HL-60 (cell line): ENCODE measurements around the gene SLC17A5.

ENCODE experiments used
- DNase-seq, 2 experiments: peaks; one replicate each; pipeline ENCODE4 v3.0.0-alpha.2; 2010 to 2020; ENCODE audit warnings: low read depth in 1 of 2, low spot score in 1 of 2
- H3K27ac ChIP-seq: fragments of 250-450 bp; sonication (Bioruptor Pico); replicated peaks from 2 replicates; pipeline ENCODE4 v1.5.1; 2020; ENCODE audit warnings: mild to moderate bottlenecking, moderate library complexity
- H3K27me3 ChIP-seq: fragments of 250-450 bp; sonication (Bioruptor Pico); 2 replicates; pipeline ENCODE4 v1.5.1; 2021; ENCODE audit warnings: mild to moderate bottlenecking, moderate library complexity; ENCODE audit not compliant: insufficient read depth, poor library complexity, severe bottlenecking
- H3K4me3 ChIP-seq: replicated peaks from 2 replicates; pipeline ENCODE4 v1.5.1; 2011; ENCODE audit warnings: mild to moderate bottlenecking, control low read depth, low read length; ENCODE audit not compliant: insufficient read depth
- CTCF ChIP-seq: IDR thresholded peaks from one replicate; pipeline ENCODE4 v1.5.1; 2011; ENCODE audit warnings: low read length, control low read depth, inconsistent platforms; ENCODE audit not compliant: insufficient read depth
- GABPA ChIP-seq: IDR thresholded peaks from 2 replicates; pipeline ENCODE4 v1.6.1; 2012; ENCODE audit warnings: low read depth
- POLR2AphosphoS5 ChIP-seq: IDR thresholded peaks from 2 replicates; pipeline ENCODE4 v1.6.1; 2012; ENCODE audit warnings: low read depth
- SPI1 ChIP-seq: IDR thresholded peaks from 2 replicates; pipeline ENCODE4 v1.6.1; 2012; ENCODE audit warnings: low read depth, mild to moderate bottlenecking, borderline replicate concordance
- TF ChIP-seq, protein P1 (sequence below): IDR thresholded peaks from 2 replicates; pipeline ENCODE4 v1.6.1; 2012; ENCODE audit warnings: low read depth; ENCODE audit not compliant: insufficient replicate concordance

SLC17A5 gene

DNA sequence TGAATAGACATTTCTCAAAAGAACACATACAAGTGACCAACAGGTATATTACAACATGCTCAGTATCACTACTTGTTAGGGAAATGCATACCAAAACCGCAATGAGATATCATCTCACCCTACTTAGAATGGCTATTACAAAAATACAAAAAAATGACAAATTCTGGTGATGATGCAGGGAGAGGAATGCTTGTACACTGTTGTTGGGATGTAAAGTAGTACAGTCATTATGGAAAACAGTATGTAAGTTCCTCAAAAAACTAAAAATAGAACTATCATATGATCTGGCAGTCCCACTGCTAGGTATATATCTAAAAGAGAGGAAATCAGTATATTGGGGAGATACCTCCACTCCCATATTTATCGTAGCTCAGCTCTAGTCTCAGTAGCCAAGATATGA, 10.9 kb upstream of the SLC17A5 start:
- no peak for DNase-seq
- Histone ChIP-seq H3K27me3 (peaks cover 11% of the 10 kb centered on the region), H3K4me3 (no peak overlapping the region), H3K27ac (no peak overlapping the region)
- TF ChIP-seq POLR2AphosphoS5: no peak
- TF ChIP-seq CTCF: no peak
- TF ChIP-seq, protein P1, sequence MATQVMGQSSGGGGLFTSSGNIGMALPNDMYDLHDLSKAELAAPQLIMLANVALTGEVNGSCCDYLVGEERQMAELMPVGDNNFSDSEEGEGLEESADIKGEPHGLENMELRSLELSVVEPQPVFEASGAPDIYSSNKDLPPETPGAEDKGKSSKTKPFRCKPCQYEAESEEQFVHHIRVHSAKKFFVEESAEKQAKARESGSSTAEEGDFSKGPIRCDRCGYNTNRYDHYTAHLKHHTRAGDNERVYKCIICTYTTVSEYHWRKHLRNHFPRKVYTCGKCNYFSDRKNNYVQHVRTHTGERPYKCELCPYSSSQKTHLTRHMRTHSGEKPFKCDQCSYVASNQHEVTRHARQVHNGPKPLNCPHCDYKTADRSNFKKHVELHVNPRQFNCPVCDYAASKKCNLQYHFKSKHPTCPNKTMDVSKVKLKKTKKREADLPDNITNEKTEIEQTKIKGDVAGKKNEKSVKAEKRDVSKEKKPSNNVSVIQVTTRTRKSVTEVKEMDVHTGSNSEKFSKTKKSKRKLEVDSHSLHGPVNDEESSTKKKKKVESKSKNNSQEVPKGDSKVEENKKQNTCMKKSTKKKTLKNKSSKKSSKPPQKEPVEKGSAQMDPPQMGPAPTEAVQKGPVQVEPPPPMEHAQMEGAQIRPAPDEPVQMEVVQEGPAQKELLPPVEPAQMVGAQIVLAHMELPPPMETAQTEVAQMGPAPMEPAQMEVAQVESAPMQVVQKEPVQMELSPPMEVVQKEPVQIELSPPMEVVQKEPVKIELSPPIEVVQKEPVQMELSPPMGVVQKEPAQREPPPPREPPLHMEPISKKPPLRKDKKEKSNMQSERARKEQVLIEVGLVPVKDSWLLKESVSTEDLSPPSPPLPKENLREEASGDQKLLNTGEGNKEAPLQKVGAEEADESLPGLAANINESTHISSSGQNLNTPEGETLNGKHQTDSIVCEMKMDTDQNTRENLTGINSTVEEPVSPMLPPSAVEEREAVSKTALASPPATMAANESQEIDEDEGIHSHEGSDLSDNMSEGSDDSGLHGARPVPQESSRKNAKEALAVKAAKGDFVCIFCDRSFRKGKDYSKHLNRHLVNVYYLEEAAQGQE: no peak
- no peak for TF ChIP-seq GABPA
- no peak for TF ChIP-seq SPI1

DNA sequence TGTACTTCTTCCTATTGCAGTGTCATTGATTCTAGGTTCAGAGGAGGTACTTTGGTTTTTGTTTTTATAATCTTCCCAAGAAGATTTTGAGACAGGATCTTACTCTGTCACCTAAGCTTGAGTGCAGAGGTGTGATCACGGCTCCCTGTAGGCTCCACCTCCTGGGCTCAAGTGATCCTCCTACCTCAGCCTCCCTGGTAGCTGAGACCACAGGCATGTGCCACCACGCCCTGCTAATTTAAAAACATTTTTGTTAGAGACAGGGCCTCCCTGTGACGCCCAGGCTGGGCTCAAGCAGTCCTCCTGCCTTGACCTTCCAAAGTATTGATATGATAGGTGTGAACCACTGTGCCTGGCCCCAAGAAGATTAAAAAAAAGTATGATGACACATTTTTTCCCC, 3.4 kb upstream of the SLC17A5 start:
- DNase-seq: no peak
- TF ChIP-seq CTCF (no peak), POLR2AphosphoS5 (no peak), SPI1 (no peak), GABPA (no peak)
- TF ChIP-seq, protein P1: no peak
- no peak overlapping the region for H3K27ac ChIP-seq
- H3K27me3 ChIP-seq: no peaks in the 10 kb centered on the region
- no peak overlapping the region for H3K4me3 ChIP-seq

GRCh38 chr6:73656531-73657145, 2.8 kb upstream of the SLC17A5 start:
- H3K27me3 ChIP-seq: no peaks in the 10 kb centered on the region
- no peak overlapping the region for H3K27ac ChIP-seq
- H3K4me3 ChIP-seq: no peak overlapping the region
- TF ChIP-seq GABPA (no peak), POLR2AphosphoS5 (no peak), CTCF (no peak), SPI1 (no peak)
- TF ChIP-seq, protein P1: no peak
- no peak for DNase-seq
